ENCODE measurements around the gene PSMC1. TPM values are rescaled to one million over a fixed set of nuclear protein-coding genes. Genes with fewer than 3 reads are reported as not detected.
A peak's percentile ranks its signal among the peaks of the same experiment; 100 is the strongest.

Gene PSMC1
- total and polyA plus RNA-seq, 8 donors = 64.3 to 118 (median 107) TPM

- Histone ChIP-seq H3K27me3 (no peaks in the 10 kb centered on the region), H3K4me3 (no peak overlapping the region), H3K36me3 (peaks cover 0 to 91% of the 10 kb centered on the region in 2 donors), H3K4me1 (peaks cover 0 to 16% of the 10 kb centered on the region in 2 donors), H3K9me3 (no peaks in the 10 kb centered on the region), H3K27ac (peak overlapping the region; percentile 2 to 51)
- intact Hi-C loops (cut with DNase I) = no loop called here
- no peak for ATAC-seq
- no peak for TF ChIP-seq CTCF (IDR thresholded peaks at IDR 0.05)
- no peak for DNase-seq
These were observed 19.1 kb downstream of the PSMC1 start for GRCh38 chr14:90275458-90275814.

- no peak for DNase-seq
- intact Hi-C loops (cut with DNase I) = no loop called here
- TF ChIP-seq CTCF (IDR thresholded peaks at IDR 0.05) = no peak
- peaks cover 0 to 16% of the 10 kb centered on the region in 2 donors for H3K4me1 ChIP-seq
- no peaks in the 10 kb centered on the region for H3K27me3 ChIP-seq
- no peaks in the 10 kb centered on the region for H3K9me3 ChIP-seq
- H3K27ac ChIP-seq = peak overlapping the region; percentile 2 to 51
- H3K36me3 ChIP-seq = peaks cover 0 to 91% of the 10 kb centered on the region in 2 donors
- ATAC-seq = no peak
- no peak overlapping the region for H3K4me3 ChIP-seq
These were observed 19.5 kb downstream of the PSMC1 start for GRCh38 chr14:90275820-90276219.

- H3K27me3 ChIP-seq = no peaks in the 10 kb centered on the region
- intact Hi-C loops (cut with DNase I) = no loop called here
- no peaks in the 10 kb centered on the region for H3K9me3 ChIP-seq
- peaks cover 0 to 88% of the 10 kb centered on the region in 2 donors for H3K36me3 ChIP-seq
- TF ChIP-seq CTCF (IDR thresholded peaks at IDR 0.05) = no peak
- ATAC-seq (peak; percentile 7), DNase-seq (peak in 1 of 4 donors; percentile 50)
- H3K4me1 ChIP-seq = peaks cover 0 to 16% of the 10 kb centered on the region in 2 donors
- H3K27ac ChIP-seq = no peak overlapping the region
- H3K4me3 ChIP-seq = no peak overlapping the region
These were observed 20.5 kb downstream of the PSMC1 start for GRCh38 chr14:90276646-90277367.

GRCh38 chr14:90277581-90278198 lies 21.3 kb downstream of the PSMC1 start:
- no peak for ATAC-seq
- H3K27me3 ChIP-seq = no peaks in the 10 kb centered on the region
- intact Hi-C loops (cut with DNase I) = no loop called here
- no peaks in the 10 kb centered on the region for H3K9me3 ChIP-seq
- no peak for DNase-seq
- TF ChIP-seq CTCF (IDR thresholded peaks at IDR 0.05) = no peak
- peaks cover 0 to 14% of the 10 kb centered on the region in 2 donors for H3K4me1 ChIP-seq
- no peak overlapping the region for H3K27ac ChIP-seq
- no peak overlapping the region for H3K4me3 ChIP-seq
- H3K36me3 ChIP-seq = peaks cover 0 to 89% of the 10 kb centered on the region in 2 donors
